HS-27A (cell line): ENCODE measurements around the gene CNTN5.

Experiments
- DNase-seq: peaks from one replicate; pipeline ENCODE4 v3.0.0-alpha.2; 2012; ENCODE audit warnings: low read depth, missing footprints

Gene CNTN5

DNA sequence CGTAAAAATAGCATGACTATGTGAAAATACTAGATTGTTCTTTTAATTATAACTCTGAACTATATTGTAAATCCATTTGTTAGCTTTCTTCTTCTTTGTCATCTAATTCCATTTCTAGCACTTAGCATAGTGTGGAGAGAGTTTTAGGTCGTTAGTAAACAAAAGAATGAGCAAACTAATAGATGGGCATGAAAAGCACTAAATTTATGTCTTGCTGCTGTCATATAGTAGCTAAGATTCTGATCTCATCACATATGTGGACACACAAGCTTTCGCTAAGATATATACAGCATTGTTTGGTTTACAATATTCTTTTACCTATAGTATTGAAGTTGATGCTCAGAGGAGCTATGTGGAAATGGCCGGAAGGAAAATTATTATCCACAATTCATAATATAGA, 370.5 kb downstream of the CNTN5 start:
- DNase-seq, result no peak

DNA sequence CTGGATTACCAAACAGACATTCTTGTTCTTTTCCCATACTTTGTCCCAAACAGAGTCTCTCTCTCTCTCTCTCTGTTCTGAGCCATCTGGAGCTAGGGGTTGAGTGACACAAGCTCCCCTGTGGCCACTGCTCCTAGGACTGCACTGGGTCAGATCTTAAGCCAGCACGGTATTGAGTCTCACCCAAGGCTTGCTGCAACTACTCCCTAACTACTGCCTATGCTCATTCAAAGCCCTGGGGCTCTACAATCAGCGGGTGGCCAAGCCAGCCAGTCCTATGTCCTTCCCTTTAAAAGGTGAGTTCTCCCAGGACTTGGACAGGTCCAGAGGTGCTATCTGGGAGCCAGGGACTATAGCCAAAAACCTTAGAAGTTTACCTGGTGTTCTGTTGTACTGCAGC, 385.6 kb downstream of the CNTN5 start:
- DNase-seq, result no peak

DNA sequence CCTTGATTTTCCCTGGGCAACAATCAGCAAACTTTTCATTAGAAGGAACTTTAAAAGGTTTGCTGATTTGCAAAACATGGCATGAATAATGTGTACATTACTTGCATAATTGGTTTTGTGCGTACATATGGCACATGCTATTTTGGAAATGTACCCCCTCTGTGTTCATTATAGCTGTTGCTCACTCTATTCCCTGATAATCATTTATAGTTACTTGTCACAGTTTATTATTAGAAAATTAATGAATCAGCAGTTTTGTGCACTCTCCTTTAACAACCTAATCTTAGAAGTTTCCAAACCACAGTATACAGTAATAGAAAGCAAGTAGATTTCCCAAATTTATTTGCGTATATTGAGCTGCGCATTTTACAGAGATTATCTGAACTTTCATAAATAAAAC, 389.9 kb downstream of the CNTN5 start:
- DNase-seq, result no peak

DNA sequence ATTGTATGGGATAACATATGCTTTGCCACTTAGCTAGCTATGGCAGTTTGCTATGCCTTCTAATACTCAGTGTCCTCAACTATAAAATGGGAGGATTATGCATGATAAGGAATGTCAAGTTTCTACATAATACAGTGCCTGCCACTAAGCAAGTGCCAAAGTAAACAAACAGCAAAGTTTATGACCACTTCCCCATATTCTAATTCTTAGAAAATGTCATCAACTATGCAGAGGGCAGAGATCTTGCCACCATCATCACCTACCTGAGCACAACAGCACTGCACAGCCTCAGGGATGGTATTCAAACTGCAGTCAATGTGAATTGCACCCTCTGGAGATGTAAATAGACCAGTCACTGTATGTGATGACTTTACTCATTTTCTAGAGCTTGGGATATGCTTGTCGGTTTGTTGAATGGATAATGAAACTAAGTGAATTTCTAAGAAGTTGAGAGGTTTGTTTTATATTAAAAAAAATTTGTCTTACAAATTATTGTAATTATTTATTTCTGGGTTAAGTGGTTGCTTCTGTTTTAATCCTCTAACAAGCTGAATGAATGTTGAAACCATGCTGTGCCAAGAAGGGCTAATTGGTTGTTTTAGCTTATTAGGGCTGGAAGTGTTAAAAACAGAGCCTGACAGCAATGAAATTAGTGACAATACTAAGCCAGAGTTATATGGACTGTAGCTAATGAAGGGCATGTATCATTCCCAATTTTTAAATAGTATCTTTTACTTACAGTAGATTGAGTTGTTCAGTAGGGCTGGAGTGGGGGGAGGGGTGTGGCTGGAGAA, 398.4 kb downstream of the CNTN5 start:
- DNase-seq, result no peak

DNA sequence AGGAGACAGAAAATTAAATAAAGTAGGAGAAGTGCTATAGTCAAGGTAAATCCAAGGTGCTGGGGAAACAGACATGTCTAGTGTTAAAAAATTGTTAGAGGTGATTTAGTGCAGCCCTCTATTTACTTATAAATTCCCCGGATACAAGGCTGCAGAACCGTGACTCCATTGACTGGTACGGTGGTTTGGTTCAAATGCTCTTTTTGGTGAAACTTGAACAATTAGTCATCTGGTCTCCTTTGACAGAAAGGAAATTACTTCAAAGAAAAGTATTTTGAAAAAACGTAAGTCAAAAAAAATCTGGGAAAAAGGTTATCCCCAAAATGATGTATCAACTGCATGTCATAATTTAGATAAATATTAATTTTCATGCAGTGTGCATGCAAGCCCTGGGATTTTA, 399.2 kb downstream of the CNTN5 start:
- DNase-seq, result no peak

DNA sequence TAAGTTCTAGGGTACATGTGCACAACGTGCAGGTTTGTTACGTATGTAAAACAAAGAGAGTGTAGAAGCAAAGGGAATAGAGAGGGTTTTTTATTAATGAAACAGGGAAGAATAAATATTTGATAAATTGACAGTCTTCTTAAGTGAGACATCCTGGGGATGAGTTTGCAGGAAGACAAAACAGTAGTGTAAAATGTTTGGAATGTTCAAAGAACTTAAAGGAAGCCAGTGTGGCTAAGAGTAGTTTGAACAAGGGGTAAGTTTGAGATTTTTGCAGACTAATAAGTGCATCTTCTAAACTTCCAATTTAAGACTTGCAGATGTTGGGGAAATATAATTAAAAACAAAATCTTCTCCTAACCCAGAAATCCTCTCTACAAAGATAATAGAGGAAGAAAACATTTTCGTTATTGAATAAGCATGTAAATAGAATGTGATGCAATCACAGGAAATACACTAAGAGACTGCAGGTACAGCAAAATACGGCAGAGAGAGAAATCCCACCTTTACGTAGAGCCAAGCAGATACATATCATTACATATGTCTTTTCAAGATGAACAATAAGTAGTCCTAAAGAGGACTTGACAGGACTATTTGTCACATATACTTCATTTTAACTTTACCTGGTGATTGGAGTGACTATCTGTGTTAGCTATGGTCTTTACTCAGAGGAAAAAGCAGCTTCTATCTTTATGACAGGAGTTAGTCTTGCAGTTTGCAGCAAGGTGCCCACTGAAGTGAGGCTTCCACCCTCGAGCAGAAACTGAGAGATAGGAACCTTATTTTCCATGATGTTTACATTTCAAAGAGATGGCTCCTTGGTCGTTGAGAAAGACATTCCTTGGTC, 402.1 kb downstream of the CNTN5 start:
- no peak for DNase-seq

DNA sequence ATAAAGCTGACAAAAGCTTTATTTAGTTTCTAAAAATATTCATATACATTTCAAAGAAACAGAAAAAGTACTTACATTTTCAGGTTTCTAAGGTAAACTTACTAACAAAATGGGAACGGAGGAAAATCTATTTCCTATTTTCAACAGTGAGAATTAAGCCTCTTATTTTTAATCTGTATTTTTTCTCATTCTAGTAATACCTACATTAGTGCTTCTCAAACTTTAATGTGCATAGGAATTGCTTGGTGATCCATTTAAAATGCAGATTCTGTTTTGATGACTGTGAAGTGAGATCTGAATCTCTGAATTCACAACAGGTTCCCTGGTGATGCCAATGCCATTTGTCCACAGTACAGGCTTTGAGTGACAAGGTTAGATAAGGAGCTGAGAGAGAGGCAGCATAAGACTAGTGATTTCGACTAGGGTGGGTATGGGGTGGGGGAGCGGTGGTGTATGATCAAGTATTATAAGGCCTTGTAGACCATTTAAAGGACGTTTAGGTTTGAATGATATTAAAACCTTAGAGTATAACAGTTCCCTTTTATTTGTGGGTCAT, 402.8 kb downstream of the CNTN5 start:
- no peak for DNase-seq

DNA sequence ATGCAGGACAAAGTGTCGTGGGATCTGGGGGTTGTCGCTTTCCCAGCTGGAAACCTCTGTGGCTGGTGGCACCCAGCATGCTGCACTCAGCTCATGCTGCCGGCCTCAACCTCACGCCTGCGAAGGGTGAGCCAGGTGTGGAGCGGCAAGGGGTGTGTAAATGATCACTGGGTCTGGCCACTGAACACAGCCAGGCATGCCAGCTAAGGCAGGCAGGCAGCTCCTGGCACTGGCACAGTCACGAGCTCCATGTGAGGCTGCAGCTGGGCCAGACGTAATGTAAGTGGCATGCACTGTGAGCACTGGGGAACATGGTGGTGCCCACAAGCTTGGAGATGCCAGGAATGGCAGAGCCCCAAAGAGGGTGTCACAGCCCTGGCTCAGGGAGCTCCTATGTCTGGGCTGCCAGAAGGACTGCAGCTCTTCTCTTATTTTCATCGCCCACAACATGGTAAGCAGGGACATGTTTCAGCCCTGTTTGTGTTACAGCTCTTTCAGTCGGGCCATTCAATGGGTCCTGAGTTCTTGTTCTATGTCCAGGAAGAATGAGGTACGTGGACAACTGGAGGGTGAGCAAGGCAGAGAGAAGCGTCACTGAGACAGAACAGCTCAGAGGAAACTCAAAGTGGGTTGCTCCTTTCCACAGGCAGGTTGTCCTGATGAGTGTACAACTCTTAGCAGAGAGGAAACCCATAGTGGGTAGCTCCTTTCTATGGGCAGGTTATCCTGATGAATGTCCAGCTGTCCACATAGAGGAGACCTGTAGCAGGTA, 403.8 kb downstream of the CNTN5 start:
- no peak for DNase-seq

DNA sequence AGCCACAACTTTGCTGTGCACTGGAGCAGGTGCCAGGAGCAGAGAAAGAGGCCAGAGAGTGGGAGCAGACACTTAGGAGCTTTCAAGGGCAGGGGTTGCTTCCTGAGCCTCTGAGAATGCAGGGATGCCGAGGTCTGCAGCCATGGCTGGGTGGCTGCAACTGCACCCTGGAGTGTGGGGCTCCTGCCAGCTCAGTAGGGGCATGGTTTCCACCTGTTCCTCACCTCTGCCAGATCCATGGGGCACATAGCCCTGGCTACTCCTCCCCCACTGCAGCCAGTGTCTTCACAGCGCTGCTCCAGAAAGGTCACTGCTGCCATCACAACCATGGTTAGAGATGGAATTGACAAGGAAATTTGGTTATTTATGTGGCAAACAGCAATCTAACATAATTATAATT, 404.8 kb downstream of the CNTN5 start:
- DNase-seq, result no peak

DNA sequence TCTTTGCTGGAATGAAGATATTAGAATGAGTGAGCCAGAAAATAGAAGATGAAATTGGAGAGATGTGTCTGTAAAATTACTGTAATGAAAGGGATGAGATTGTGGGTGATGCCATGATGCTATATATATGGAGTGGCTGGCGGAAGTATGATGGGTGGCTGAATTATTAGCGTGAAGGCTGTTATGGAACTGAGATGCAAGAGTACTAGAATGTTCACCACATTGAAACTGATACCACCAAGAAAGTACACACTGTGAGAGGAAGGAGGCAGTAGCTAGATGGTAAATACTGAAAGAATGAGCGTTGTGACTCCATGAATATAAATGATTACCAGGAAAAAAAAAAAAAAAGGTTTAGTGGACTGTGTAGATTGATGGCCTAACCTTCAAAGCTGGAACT, 411.9 kb downstream of the CNTN5 start:
- no peak for DNase-seq

DNA sequence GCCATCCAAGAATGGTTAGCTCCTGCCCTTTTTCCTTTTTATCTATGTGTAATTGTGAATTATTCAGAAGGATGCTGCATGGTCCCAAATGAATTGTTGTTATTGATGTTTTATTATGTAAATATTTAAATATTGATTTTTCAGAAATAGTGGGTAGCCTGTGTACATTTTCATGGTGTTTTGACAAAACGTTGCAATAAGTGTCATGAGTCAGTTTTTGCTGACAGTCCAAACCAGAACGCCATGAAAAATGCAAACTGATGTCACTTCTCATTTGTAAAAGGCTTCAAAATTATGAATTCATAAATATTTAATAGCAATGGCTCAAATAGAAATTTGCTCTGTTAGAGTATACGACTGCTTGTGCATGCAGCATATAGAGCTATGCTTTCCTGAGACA, 422.5 kb downstream of the CNTN5 start:
- no peak for DNase-seq

DNA sequence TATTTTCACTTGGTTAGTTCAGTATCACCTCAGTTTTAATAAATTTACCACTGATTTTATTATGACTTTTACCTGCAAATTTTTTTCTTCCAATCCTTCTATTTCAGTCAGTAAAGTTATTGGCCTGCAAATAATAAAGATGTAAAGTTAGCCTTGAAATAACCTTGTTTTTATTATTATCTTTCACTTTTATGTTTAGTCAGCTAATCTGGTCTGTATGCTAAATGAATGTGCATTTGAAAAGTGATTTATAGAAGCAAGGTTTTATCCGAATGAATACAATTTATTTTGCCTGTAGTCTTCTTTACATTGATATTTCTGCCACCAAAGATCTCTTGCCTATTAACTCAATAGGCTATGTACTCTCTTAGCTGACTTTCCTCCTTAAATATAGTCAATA, 425.7 kb downstream of the CNTN5 start:
- DNase-seq, result no peak

DNA sequence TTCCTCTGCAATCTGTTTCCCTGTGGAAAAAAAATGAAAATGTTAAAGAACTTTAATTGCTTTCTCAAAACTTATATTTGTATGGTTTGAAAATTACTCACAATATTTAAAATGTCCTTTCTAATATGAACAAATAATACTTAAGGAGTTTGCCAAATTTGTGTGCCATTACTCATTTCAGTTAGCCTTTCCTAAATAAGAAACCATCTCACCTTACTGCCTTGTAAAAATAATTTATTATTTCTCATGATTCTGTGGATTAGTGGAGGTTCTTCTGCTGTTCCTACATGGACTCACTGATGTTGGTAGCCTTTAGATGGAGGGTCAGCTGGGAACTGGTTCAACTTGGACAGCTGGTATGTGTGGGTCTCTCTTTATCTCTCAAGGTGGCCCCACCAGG, 428.6 kb downstream of the CNTN5 start:
- DNase-seq, result no peak

DNA sequence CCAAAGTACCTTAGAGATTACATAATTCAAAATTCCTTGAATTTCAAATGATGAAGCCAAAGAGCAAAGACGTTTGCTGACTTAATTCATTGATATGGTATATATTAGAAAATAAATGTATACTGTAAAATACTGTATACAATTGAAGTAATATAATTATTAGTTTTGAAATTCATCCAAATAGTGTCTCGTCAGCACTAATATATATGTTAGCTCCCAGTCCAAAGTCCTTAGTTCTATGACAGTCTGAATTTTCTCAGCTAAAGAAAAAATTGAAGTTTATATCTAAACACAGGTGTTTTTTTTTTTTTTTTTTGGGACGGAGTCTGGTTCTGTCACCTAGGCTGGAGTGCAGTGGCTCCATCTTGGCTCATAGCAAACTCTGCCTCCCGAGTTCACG, 431.3 kb downstream of the CNTN5 start:
- no peak for DNase-seq

DNA sequence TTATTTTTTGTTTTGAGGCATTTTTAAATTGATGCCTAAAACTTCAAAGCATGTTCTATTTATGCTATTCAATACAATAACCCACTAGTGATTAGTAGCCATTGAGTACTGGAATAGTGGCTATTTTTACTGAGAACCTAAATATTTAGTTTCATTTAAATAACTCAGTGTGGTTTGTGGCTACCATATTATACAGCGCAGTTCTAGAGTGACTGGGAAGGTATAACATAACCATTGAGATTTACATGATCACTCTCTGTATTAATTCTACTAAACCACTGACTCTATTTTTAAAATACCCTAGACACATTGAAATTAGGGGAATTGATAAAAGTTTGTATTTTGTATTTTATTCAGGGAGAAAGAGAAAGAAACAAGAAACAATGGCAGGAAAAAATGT, 441.2 kb downstream of the CNTN5 start:
- DNase-seq, result no peak

DNA sequence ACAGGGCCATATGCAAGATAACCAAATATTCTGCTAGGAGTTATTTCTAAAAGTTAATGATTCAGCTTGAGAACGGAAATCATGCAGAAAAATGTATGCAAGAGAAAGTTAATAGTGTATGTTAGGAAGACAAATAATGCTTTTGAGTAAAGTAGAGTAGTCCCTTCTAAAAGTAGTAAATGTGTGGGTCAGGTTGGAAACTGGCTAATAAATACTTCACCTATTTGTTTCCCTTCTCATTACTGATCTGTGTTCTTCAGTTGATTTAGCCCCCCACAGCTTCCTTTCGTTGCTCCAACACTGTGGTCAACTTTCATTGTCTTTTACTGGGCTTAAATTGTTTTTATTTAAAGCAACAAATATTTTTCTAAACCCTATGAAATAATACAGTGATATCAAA, 444.2 kb downstream of the CNTN5 start:
- no peak for DNase-seq

DNA sequence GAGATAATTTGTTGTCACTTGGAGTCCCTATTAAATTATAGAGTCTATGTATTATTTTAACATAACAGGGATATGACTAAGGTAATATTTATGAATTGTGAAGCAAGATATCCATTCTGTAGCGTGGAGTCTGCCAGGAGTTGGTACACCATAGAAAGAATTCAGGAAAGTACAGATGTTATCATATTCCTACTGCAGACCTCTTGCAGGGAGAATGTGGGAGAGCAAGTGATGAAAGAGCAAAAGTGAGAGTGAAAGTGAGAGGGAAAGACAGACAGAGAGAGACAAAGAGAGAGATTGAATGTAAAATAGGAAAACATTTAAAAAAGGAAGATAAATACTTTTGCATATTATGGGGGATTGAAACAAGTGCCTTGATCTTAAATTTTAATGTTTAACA, 468.8 kb downstream of the CNTN5 start:
- DNase-seq, result no peak

DNA sequence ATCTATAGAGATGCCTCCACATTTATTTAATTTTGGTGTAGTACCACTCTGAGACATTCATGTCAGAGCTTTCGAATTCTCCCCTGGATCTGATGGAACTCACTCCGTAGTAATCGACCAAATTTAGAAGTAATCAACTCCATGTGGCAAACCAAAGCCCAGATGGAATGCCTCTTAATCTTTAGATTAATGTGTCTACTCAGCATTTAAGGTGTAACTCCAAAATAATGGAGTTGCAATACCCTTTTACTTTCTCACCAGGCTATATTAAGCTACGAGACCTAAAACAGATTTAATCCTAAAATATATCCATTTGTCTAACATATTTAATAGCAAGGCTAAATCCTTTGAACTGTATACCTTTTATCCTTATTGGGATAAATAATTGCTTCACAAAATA, 473.3 kb downstream of the CNTN5 start:
- DNase-seq, result no peak

DNA sequence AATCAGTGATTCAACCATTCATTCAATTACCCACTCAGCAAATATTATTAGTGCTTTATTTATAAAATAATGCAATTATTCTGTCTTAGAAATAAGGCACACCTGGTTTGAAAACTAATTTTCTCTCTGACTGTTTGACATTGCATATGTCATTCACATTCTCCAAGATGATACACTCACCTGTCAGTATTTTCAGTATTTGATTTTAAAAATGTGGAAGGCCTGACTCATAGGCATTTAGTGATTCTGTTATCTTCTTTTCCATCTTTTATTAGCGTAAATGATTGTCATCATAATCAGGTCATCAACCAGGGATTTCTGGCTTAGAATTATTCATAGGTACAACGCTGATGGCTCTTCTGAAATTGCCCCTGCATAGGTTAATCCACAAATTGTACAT, 480.9 kb downstream of the CNTN5 start:
- DNase-seq, result no peak

DNA sequence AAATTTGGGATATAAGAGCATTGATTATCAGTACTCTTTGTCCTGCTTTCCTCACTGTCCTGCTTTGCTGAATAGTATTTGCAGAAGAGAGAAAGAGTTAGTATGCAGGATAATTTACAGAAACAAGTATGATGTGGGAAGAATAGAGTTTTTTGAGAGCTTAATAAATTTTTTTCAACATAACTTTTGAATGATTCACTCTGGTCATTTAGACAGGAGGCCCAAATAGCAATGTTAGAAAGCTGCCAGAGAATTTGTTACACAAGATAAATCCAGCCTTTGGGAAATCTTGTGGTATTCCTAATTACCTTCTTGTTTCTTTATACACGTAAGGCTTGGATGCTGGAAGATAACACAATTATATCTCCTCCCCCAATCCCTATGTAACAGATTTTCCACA, 484.6 kb downstream of the CNTN5 start:
- no peak for DNase-seq

DNA sequence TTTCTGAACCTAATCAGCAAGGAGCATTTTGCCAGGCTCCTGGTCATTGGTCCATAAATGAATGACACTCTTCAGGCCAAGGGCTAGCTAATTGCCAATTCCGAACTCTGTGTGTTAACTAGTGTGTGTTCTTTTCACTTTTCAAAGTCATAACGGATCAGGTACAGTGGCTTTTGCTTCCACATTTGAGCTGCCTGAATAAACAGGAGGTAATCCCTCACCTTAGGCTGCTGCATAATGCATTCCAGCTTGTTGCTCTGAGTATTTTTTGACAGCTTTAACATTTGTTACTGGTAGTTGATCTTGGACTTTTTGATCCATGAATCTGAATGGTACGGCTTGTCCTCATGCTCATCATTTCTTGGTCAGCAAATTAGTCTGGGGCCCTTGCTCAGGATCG, 485.1 kb downstream of the CNTN5 start:
- DNase-seq, result no peak

DNA sequence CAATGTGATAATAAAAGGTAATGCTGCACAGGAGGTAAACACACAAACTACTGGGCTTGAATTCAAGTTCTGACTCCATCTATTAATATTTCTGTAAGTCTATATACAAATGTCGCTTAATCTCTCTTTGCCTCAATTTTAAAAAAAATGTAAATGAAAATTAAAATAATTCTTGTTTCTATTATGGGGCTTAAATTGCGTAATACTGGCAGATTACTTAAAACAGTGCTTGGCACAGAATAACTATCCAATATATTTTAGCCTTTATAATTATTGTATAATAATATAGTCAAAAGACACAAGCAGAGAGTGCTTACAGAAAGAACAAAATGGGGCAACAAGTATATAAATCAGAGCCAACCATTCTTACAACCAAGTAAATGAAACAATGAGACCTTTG, 489.1 kb downstream of the CNTN5 start:
- no peak for DNase-seq

DNA sequence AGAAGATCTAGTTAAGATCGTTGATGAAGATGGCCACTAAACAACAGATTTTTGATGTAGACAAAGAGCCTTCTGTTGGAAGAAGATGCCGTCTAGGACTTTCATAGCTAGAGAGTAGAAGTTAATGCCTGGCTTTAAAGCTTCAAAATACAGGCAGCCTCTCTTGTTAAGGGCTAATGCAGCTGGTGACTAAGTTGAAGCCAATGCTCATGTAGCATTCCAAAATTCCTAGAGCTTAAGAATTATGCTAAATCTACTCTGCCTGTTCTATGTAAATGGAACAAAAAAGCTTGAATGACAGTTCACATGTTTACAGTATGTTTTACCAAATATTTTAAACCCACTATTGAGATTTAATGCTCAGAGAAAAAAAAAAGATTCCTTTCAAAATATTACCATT, 492.6 kb downstream of the CNTN5 start:
- DNase-seq, result no peak
